HEK293T (cell line): ENCODE measurements around the gene CCNY.

ENCODE experiments used
- ARNT ChIP-seq: fragments of 450-650 bp; IDR thresholded peaks from 2 replicates; pipeline ENCODE4 v1.6.1; 2017; ENCODE audit warnings: mild to moderate bottlenecking
- PKNOX1 ChIP-seq: fragments of 450-650 bp; IDR thresholded peaks from 2 replicates; pipeline ENCODE4 v1.6.1; 2016
- SP1 ChIP-seq: fragments of 450-650 bp; IDR thresholded peaks from 2 replicates; pipeline ENCODE4 v1.6.1; 2017
- SUZ12 ChIP-seq: fragments of 450-650 bp; IDR thresholded peaks from 2 replicates; pipeline ENCODE4 v1.6.1; 2016; ENCODE audit warnings: mild to moderate bottlenecking

- TF ChIP-seq PKNOX1 (no peak), SP1 (no peak), ARNT (no peak), SUZ12 (no peak)
Measured at GRCh38 chr10:35540296-35541164, 204.2 kb downstream of the CCNY start.
